WTC11 (cell line): ENCODE data around the gene DNAH11. TPM values are rescaled to one million over a fixed set of nuclear protein-coding genes. Genes with fewer than 3 reads are reported as not detected.
A peak's percentile ranks its signal among the peaks of the same experiment; 100 is the strongest.

ENCODE experiments used
- ATAC-seq: fragments of 200-7000 bp; cut with Tn5 transposase; 2 replicates; pipeline ENCODE4 v1.10.0; 2021; ENCODE audit warnings: mild to moderate bottlenecking, moderate library complexity
- CTCF ChIA-PET: fragments of 300-600 bp; sonication (Branson Sonifier 250); formaldehyde crosslinking; loops from one replicate; lab custom pipeline; 2021; ENCODE audit warnings: antibody characterized with exemption; lab: Charles Lee
- POLR2A ChIA-PET: fragments of 350-600 bp; sonication (Branson Sonifier 250); formaldehyde crosslinking; loops from one replicate; lab custom pipeline; 2021; ENCODE audit warnings: antibody characterized with exemption; lab: Charles Lee
- DNase-seq: peaks from one replicate; pipeline ENCODE4 v3.0.0; 2021; ENCODE audit warnings: low spot score
- H3K27ac Mint-ChIP-seq: 2 replicates; pipeline ENCODE4 v1.8.0; 2021; ENCODE audit warnings: mixed read lengths
- H3K27me3 Mint-ChIP-seq: 2 replicates; pipeline ENCODE4 v1.8.0; 2021; ENCODE audit warnings: low read depth, mild to moderate bottlenecking, moderate library complexity, mixed read lengths
- H3K36me3 Mint-ChIP-seq: 2 replicates; pipeline ENCODE4 v1.8.0; 2021; ENCODE audit warnings: mixed read lengths
- H3K4me1 Mint-ChIP-seq: 2 replicates; pipeline ENCODE4 v1.8.0; 2022; ENCODE audit warnings: mixed read lengths
- H3K4me3 Mint-ChIP-seq: 2 replicates; pipeline ENCODE4 v1.8.0; 2021; ENCODE audit warnings: mild to moderate bottlenecking, moderate library complexity, mixed read lengths
- H3K9me3 Mint-ChIP-seq: 2 replicates; pipeline ENCODE4 v1.8.0; 2021; ENCODE audit warnings: mixed read lengths
- CREB1 ChIP-seq: sonication (generic); formaldehyde crosslinking; IDR thresholded peaks from 2 replicates; pipeline ENCODE4 v1.8.0; 2023; ENCODE audit warnings: mild to moderate bottlenecking, missing genetic modification reagents
- CREM ChIP-seq: sonication (generic); formaldehyde crosslinking; IDR thresholded peaks from 2 replicates; pipeline ENCODE4 v1.8.1; 2022; ENCODE audit warnings: mild to moderate bottlenecking, missing genetic modification reagents, moderate library complexity
- E2F1 ChIP-seq: sonication (generic); formaldehyde crosslinking; IDR thresholded peaks from 2 replicates; pipeline ENCODE4 v1.8.0; 2022; ENCODE audit warnings: mild to moderate bottlenecking, missing genetic modification reagents
- IRF2 ChIP-seq: sonication (generic); formaldehyde crosslinking; IDR thresholded peaks from 2 replicates; pipeline ENCODE4 v1.8.0; 2022; ENCODE audit warnings: low read depth, missing genetic modification reagents, borderline replicate concordance
- KAT7 ChIP-seq: sonication (generic); formaldehyde crosslinking; IDR thresholded peaks from 2 replicates; pipeline ENCODE4 v1.8.1; 2023; ENCODE audit warnings: missing genetic modification reagents, mild to moderate bottlenecking, borderline replicate concordance
- MXD4 ChIP-seq: fragments of 250-450 bp; sonication (Bioruptor Pico); IDR thresholded peaks from 2 replicates; pipeline ENCODE4 v1.8.0; 2021; ENCODE audit warnings: mild to moderate bottlenecking, moderate library complexity, borderline replicate concordance
- NR2C2 ChIP-seq: sonication (generic); formaldehyde crosslinking; IDR thresholded peaks from 2 replicates; pipeline ENCODE4 v1.8.0; 2022; ENCODE audit warnings: mild to moderate bottlenecking, missing genetic modification reagents
- NR3C1 ChIP-seq: sonication (generic); formaldehyde crosslinking; conservative IDR thresholded peaks from 2 replicates; pipeline ENCODE4 v1.8.1; 2023; ENCODE audit warnings: low read depth, mild to moderate bottlenecking, missing genetic modification reagents
- OVOL2 ChIP-seq: fragments of 250-450 bp; sonication (Bioruptor Pico); IDR thresholded peaks from 2 replicates; pipeline ENCODE4 v1.9.0; 2021; ENCODE audit warnings: mild to moderate bottlenecking, borderline replicate concordance
- PRRX2 ChIP-seq: fragments of 250-450 bp; sonication (Bioruptor Pico); IDR thresholded peaks from 2 replicates; pipeline ENCODE4 v1.8.0; 2021; ENCODE audit warnings: mild to moderate bottlenecking
- RORB ChIP-seq: fragments of 250-450 bp; sonication (Bioruptor Pico); IDR thresholded peaks from 2 replicates; pipeline ENCODE4 v1.9.0; 2021; ENCODE audit warnings: mild to moderate bottlenecking
- TCF7 ChIP-seq: sonication (generic); formaldehyde crosslinking; IDR thresholded peaks from 2 replicates; pipeline ENCODE4 v1.8.0; 2022; ENCODE audit warnings: mild to moderate bottlenecking, low read depth, missing genetic modification reagents, moderate library complexity
- TP53 ChIP-seq: sonication (generic); formaldehyde crosslinking; IDR thresholded peaks from 2 replicates; pipeline ENCODE4 v1.8.1; 2023; ENCODE audit warnings: mild to moderate bottlenecking, missing genetic modification reagents
- ZBTB43 ChIP-seq: sonication (generic); formaldehyde crosslinking; IDR thresholded peaks from 2 replicates; pipeline ENCODE4 v1.8.1; 2023; ENCODE audit warnings: mild to moderate bottlenecking, missing genetic modification reagents
- ZNF121 ChIP-seq: sonication (generic); formaldehyde crosslinking; IDR thresholded peaks from 2 replicates; pipeline ENCODE4 v1.8.0; 2023; ENCODE audit warnings: missing genetic modification reagents
- ZNF396 ChIP-seq: fragments of 250-450 bp; sonication (Bioruptor Pico); IDR thresholded peaks from 2 replicates; pipeline ENCODE4 v1.8.0; 2021; ENCODE audit warnings: mild to moderate bottlenecking, moderate library complexity, borderline replicate concordance
- ZNF416 ChIP-seq: fragments of 250-450 bp; sonication (Bioruptor Pico); IDR thresholded peaks from 2 replicates; pipeline ENCODE4 v1.9.0; 2021; ENCODE audit warnings: mild to moderate bottlenecking, inconsistent platforms
- total RNA-seq: library from RNA; stranded (reverse); gene quantifications from 3 replicates; pipeline ENCODE4 v1.2.3, GENCODE V29; 2021
- TF ChIP-seq, protein P1 (sequence below): fragments of 250-450 bp; sonication (Bioruptor Pico); IDR thresholded peaks from 2 replicates; pipeline ENCODE4 v1.9.0; 2021; ENCODE audit warnings: mild to moderate bottlenecking
- TF ChIP-seq, protein P2 (sequence below): sonication (generic); formaldehyde crosslinking; IDR thresholded peaks from 2 replicates; pipeline ENCODE4 v1.8.0; 2023; ENCODE audit warnings: mild to moderate bottlenecking, missing genetic modification reagents
- TF ChIP-seq, protein P3 (sequence below): sonication (generic); formaldehyde crosslinking; IDR thresholded peaks from 2 replicates; pipeline ENCODE4 v1.8.0; 2022; ENCODE audit warnings: mild to moderate bottlenecking, missing genetic modification reagents
- TF ChIP-seq, protein P4 (sequence below): sonication (generic); formaldehyde crosslinking; IDR thresholded peaks from 2 replicates; pipeline ENCODE4 v1.8.0; 2023; ENCODE audit warnings: missing genetic modification reagents
- TF ChIP-seq, protein P5 (sequence below): sonication (generic); formaldehyde crosslinking; IDR thresholded peaks from 2 replicates; pipeline ENCODE4 v1.8.1; 2022; ENCODE audit warnings: low read depth, mild to moderate bottlenecking, moderate library complexity, missing genetic modification reagents, borderline replicate concordance

DNAH11 gene
- total RNA-seq, 1 experiment from 2014 or later: 6.4 TPM

DNA sequence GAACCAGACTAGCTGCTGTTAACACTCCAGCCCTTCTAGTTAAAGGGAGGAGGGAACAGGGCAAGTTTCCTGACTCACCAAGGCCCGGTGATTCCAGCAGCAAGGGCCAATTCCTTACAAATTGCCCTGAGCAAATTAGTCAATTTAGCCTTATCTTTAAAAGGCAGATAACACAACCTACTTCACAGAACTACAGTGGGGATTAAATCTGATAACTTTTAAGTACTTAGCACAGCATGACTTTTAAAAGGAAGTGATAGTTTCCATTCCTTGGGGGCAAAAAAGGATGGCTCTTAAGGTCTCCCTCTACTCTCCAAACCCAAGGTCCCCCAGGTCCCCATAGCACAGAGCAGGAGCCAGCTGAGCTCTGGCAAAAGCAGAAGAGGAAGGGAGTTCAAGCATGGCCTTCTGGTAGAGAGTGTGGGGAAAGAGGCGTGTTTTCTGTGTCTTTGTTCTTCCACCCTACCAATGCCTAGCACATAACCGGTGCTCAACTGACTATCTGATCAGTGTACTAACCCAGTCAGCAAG, 398.8 kb downstream of the DNAH11 start:
- Mint-ChIP-seq H3K27me3 (no peaks in the 10 kb centered on the region), H3K9me3 (no peaks in the 10 kb centered on the region), H3K36me3 (peaks cover 20% of the 10 kb centered on the region), H3K27ac (peak overlapping the region; percentile 79), H3K4me3 (peak overlapping the region; percentile 84; the same call in 1 of the 2 replicates), H3K4me1 (peaks cover 70% of the 10 kb centered on the region)
- CTCF ChIA-PET: no interaction called here
- TF ChIP-seq KAT7 (CRISPR knock-in tag) (no peak), ZNF416 (CRISPR knock-in tag) (no peak), TP53 (no peak), CREB1 (CRISPR knock-in tag) (no peak), ZNF121 (CRISPR knock-in tag) (peak; percentile 60; the same call in 1 of the 2 replicates)
- TF ChIP-seq, protein P1, sequence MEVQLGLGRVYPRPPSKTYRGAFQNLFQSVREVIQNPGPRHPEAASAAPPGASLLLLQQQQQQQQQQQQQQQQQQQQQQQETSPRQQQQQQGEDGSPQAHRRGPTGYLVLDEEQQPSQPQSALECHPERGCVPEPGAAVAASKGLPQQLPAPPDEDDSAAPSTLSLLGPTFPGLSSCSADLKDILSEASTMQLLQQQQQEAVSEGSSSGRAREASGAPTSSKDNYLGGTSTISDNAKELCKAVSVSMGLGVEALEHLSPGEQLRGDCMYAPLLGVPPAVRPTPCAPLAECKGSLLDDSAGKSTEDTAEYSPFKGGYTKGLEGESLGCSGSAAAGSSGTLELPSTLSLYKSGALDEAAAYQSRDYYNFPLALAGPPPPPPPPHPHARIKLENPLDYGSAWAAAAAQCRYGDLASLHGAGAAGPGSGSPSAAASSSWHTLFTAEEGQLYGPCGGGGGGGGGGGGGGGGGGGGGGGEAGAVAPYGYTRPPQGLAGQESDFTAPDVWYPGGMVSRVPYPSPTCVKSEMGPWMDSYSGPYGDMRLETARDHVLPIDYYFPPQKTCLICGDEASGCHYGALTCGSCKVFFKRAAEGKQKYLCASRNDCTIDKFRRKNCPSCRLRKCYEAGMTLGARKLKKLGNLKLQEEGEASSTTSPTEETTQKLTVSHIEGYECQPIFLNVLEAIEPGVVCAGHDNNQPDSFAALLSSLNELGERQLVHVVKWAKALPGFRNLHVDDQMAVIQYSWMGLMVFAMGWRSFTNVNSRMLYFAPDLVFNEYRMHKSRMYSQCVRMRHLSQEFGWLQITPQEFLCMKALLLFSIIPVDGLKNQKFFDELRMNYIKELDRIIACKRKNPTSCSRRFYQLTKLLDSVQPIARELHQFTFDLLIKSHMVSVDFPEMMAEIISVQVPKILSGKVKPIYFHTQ (CRISPR knock-in tag): no peak
- DNase-seq (no peak), ATAC-seq (peak; percentile 1; the same call in 1 of the 2 replicates)
- POLR2A ChIA-PET: no interaction called here

- ChIA-PET POLR2A (no interaction called here), CTCF (interaction anchor here (1.0 kb wide), 1 partner anchor 140 kb away, joined by 4 read pairs; no protein-coding TSS in a partner anchor)
- Mint-ChIP-seq H3K27me3 (no peaks in the 10 kb centered on the region), H3K27ac (peak overlapping the region; percentile 69), H3K4me1 (peaks cover 76% of the 10 kb centered on the region), H3K36me3 (peaks cover 13% of the 10 kb centered on the region), H3K9me3 (no peaks in the 10 kb centered on the region), H3K4me3 (peak overlapping the region; percentile 84)
- DNase-seq: no peak
- no peak for ATAC-seq
- TF ChIP-seq ZNF396 (no peak), MXD4 (no peak), RORB (CRISPR knock-in tag) (no peak), ZBTB43 (CRISPR knock-in tag) (no peak), CREB1 (CRISPR knock-in tag) (no peak), KAT7 (CRISPR knock-in tag) (no peak), TCF7 (CRISPR knock-in tag) (no peak), E2F1 (CRISPR knock-in tag) (no peak)
- TF ChIP-seq, protein P2, sequence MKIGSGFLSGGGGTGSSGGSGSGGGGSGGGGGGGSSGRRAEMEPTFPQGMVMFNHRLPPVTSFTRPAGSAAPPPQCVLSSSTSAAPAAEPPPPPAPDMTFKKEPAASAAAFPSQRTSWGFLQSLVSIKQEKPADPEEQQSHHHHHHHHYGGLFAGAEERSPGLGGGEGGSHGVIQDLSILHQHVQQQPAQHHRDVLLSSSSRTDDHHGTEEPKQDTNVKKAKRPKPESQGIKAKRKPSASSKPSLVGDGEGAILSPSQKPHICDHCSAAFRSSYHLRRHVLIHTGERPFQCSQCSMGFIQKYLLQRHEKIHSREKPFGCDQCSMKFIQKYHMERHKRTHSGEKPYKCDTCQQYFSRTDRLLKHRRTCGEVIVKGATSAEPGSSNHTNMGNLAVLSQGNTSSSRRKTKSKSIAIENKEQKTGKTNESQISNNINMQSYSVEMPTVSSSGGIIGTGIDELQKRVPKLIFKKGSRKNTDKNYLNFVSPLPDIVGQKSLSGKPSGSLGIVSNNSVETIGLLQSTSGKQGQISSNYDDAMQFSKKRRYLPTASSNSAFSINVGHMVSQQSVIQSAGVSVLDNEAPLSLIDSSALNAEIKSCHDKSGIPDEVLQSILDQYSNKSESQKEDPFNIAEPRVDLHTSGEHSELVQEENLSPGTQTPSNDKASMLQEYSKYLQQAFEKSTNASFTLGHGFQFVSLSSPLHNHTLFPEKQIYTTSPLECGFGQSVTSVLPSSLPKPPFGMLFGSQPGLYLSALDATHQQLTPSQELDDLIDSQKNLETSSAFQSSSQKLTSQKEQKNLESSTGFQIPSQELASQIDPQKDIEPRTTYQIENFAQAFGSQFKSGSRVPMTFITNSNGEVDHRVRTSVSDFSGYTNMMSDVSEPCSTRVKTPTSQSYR (CRISPR knock-in tag): no peak
- TF ChIP-seq, protein P3, sequence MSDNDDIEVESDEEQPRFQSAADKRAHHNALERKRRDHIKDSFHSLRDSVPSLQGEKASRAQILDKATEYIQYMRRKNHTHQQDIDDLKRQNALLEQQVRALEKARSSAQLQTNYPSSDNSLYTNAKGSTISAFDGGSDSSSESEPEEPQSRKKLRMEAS: no peak
Observed at GRCh38 chr7:21942955-21943354, 400.1 kb downstream of the DNAH11 start.

- H3K27ac Mint-ChIP-seq: peak overlapping the region; percentile 69
- CTCF ChIA-PET: interaction anchor here (1.0 kb wide), 1 partner anchor 140 kb away, joined by 4 read pairs; no protein-coding TSS in a partner anchor
- no peak for ATAC-seq
- TF ChIP-seq, protein P4, sequence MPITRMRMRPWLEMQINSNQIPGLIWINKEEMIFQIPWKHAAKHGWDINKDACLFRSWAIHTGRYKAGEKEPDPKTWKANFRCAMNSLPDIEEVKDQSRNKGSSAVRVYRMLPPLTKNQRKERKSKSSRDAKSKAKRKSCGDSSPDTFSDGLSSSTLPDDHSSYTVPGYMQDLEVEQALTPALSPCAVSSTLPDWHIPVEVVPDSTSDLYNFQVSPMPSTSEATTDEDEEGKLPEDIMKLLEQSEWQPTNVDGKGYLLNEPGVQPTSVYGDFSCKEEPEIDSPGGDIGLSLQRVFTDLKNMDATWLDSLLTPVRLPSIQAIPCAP (CRISPR knock-in tag): no peak
- TF ChIP-seq CREB1 (CRISPR knock-in tag) (no peak), PRRX2 (no peak), OVOL2 (CRISPR knock-in tag) (no peak), CREM (CRISPR knock-in tag) (no peak), TP53 (no peak), NR2C2 (no peak), IRF2 (no peak), NR3C1 (CRISPR knock-in tag) (no peak)
- TF ChIP-seq, protein P5, sequence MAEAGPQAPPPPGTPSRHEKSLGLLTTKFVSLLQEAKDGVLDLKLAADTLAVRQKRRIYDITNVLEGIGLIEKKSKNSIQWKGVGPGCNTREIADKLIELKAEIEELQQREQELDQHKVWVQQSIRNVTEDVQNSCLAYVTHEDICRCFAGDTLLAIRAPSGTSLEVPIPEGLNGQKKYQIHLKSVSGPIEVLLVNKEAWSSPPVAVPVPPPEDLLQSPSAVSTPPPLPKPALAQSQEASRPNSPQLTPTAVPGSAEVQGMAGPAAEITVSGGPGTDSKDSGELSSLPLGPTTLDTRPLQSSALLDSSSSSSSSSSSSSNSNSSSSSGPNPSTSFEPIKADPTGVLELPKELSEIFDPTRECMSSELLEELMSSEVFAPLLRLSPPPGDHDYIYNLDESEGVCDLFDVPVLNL (CRISPR knock-in tag): no peak
- TF ChIP-seq, all 79 proteins: peak for 0
- peak overlapping the region; percentile 84 for H3K4me3 Mint-ChIP-seq
- no peaks in the 10 kb centered on the region for H3K9me3 Mint-ChIP-seq
- peaks cover 72% of the 10 kb centered on the region for H3K4me1 Mint-ChIP-seq
- H3K27me3 Mint-ChIP-seq: no peaks in the 10 kb centered on the region
- DNase-seq: no peak
- POLR2A ChIA-PET: no interaction called here
- H3K36me3 Mint-ChIP-seq: peaks cover 8% of the 10 kb centered on the region
Observed at GRCh38 chr7:21943436-21943835, 400.6 kb downstream of the DNAH11 start.
